ENCODE data around the gene ASB11.

GRCh38 chrX:15314472-15314871, 968 bp downstream of the ASB11 start:
- TF ChIP-seq YY1 (IDR thresholded peaks at IDR 0.05; ENCODE audit: insufficient read depth, insufficient read length) (no peak), ZNF274 (IDR thresholded peaks at IDR 0.05; ENCODE audit: low read depth, low read length) (no peak)

Measured in NT2/D1 (cell line).